IMR-90 (cell line): ENCODE data around the gene CYYR1.
"Not testable (repeated sequence)": the region's sequence is repeated elsewhere in the genome, so short reads cannot be mapped to it uniquely, and the experiment has no call there.

Experiments used
- BHLHE40 ChIP-seq: fragments of 150-350 bp; IDR thresholded peaks from 2 replicates; pipeline ENCODE4 v1.6.1; 2016; ENCODE audit warnings: mild to moderate bottlenecking, low read depth, low read length
- CEBPB ChIP-seq: IDR thresholded peaks from 2 replicates; pipeline ENCODE4 v1.6.1; 2012; ENCODE audit warnings: low read depth, low read length, improper control_type of control experiment
- CTCF ChIP-seq: conservative IDR thresholded peaks from 2 replicates; pipeline ENCODE4 v1.5.1; 2012; ENCODE audit warnings: mild to moderate bottlenecking, low read depth, low read length, improper control_type of control experiment
- POLR2A ChIP-seq: IDR thresholded peaks from 2 replicates; pipeline ENCODE4 v1.6.1; 2012; ENCODE audit warnings: mild to moderate bottlenecking, low read depth, low read length
- USF2 ChIP-seq: fragments of 150-350 bp; IDR thresholded peaks from 2 replicates; pipeline ENCODE4 v1.6.1; 2017; ENCODE audit warnings: mild to moderate bottlenecking, antibody characterized with exemption, low read length, low read depth

- not testable (repeated sequence) for TF ChIP-seq CEBPB, POLR2A, USF2, CTCF, BHLHE40
Measured at GRCh38 chr21:26458854-26459253, 114.2 kb downstream of the CYYR1 start.
